SJCRH30 (cell line): ENCODE results near the gene MXD4. TPM values are rescaled to one million over a fixed set of nuclear protein-coding genes. Genes with fewer than 3 reads are reported as not detected.

ENCODE experiments used
- DNase-seq, 2 experiments: peaks; one replicate each; pipeline ENCODE4 v3.0.0-alpha.2; 2015 to 2020
- H3K27ac ChIP-seq: fragments of 250-450 bp; sonication (Bioruptor Pico); 2 replicates; pipeline ENCODE4 v1.5.1; 2020; ENCODE audit warnings: mild to moderate bottlenecking, moderate library complexity
- H3K27me3 ChIP-seq: fragments of 250-450 bp; sonication (Bioruptor Pico); 2 replicates; pipeline ENCODE4 v1.5.1; 2020; ENCODE audit warnings: mild to moderate bottlenecking, moderate library complexity
- H3K36me3 ChIP-seq: fragments of 250-450 bp; sonication (Bioruptor Pico); 2 replicates; pipeline ENCODE4 v1.5.1; 2020; ENCODE audit warnings: mild to moderate bottlenecking, moderate library complexity
- H3K4me1 ChIP-seq: fragments of 250-450 bp; sonication (Bioruptor Pico); 2 replicates; pipeline ENCODE4 v1.5.1; 2020; ENCODE audit warnings: mild to moderate bottlenecking, moderate library complexity
- H3K4me3 ChIP-seq: fragments of 250-450 bp; sonication (Bioruptor Pico); 2 replicates; pipeline ENCODE4 v1.5.1; 2020; ENCODE audit warnings: mild to moderate bottlenecking, moderate library complexity
- H3K9me3 ChIP-seq: fragments of 250-450 bp; sonication (Bioruptor Pico); replicated peaks from 2 replicates; pipeline ENCODE4 v1.5.1; 2020; ENCODE audit warnings: mild to moderate bottlenecking, moderate library complexity
- total RNA-seq: library from RNA; depleted of rRNA; stranded (reverse); fragments of >200 nt; shearing (Covaris generic); gene quantifications from 2 replicates; pipeline ENCODE4 v1.2.3, GENCODE V29; 2014; rRNA removed

MXD4 gene
- total RNA-seq, result 5.7 and 7.1 TPM in 2 replicates

GRCh38 chr4:2261853-2262144, at the start of gene MXD4:
TSS of gene MXD4 (minus strand) at chr4:2262109. CDS start at chr4:2261980, 129 bp downstream.
- Histone ChIP-seq H3K9me3 (no peaks in the 10 kb centered on the region), H3K27ac (peak within 1 kb of the TSS; percentile 20; the same call in 1 of the 2 replicates), H3K4me3 (peak within 1 kb of the TSS; percentile 68), H3K27me3 (no peaks in the 10 kb centered on the region), H3K4me1 (no peaks in the 10 kb centered on the region), H3K36me3 (no peaks in the 10 kb centered on the region)
- DNase-seq, result no peak

- no peak for DNase-seq
- Histone ChIP-seq H3K27ac (no peak overlapping the region), H3K4me1 (no peaks in the 10 kb centered on the region), H3K9me3 (no peaks in the 10 kb centered on the region), H3K36me3 (no peaks in the 10 kb centered on the region), H3K4me3 (no peak overlapping the region), H3K27me3 (no peaks in the 10 kb centered on the region)
Measured at GRCh38 chr4:2306773-2307410, 45.0 kb upstream of the MXD4 start.

GRCh38 chr4:2305766-2306501, 44.0 kb upstream of the MXD4 start:
- Histone ChIP-seq H3K4me3 (no peak overlapping the region), H3K36me3 (no peaks in the 10 kb centered on the region), H3K27me3 (no peaks in the 10 kb centered on the region), H3K27ac (no peak overlapping the region), H3K4me1 (no peaks in the 10 kb centered on the region), H3K9me3 (no peaks in the 10 kb centered on the region)
- DNase-seq, result no peak

DNA sequence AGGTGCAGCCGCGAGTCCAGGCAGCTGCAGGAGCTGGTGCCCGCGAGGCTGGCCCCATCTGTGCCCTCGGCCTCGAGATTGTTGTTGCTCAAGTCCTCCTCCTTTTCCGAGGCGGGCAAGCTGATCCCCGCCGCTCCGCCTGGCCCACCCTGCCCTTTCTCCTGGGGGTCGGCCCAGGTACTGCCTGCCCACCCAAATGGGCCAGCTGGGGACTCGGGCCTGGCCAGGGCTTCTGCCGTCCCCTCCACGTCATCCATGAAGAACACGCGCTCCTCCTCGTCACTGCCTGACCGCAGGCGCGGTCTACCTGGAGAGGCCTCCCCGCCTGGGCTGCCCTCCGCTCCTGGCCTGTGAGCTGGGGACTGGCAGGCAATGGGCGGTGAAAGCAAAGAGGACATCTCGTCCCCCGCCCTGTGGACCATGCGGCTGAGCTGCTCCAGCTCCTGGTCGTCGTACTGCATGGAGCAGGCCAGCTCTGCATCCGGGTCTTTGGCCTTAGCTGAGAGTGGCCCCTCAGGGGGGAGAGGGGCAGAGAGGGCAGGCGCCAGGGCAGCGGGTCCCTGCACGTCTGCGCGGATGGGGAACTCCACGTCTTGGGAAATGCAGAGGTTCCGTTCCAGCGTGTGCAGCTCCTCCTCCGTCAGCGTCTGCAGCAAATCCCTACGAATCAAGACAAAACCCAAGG, 43.1 kb upstream of the MXD4 start:
- Histone ChIP-seq H3K36me3 (no peaks in the 10 kb centered on the region), H3K9me3 (no peaks in the 10 kb centered on the region), H3K27ac (no peak overlapping the region), H3K4me1 (no peaks in the 10 kb centered on the region), H3K4me3 (no peak overlapping the region), H3K27me3 (no peaks in the 10 kb centered on the region)
- no peak for DNase-seq

DNA sequence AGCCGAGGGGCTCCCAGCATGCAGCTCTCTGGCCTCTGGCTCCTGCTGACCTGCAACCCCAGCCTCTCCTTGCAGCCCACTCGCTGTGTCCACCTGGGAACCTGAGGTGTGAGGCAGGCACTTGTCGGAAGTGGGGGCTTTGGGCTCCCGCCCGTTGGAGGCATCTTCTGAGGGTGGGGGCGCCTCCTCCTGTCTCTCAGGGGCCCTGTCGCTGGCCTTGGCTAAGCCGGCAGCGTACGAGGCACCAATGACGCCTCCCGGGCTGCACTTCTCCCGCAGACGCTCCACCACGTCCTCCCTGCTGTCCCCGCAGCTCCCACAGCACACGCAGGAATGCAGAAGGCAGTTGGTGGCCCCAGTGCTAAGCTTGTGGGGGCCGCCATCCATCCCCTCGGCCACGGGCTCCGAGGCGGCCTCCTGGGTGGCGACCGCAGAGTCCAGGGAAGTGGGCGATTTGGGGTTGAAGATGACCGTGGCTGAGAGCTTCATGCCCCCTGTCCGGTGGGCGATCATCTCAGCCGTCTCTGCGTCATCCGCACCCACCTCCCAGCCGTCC, 42.5 kb upstream of the MXD4 start:
- Histone ChIP-seq H3K27me3 (no peaks in the 10 kb centered on the region), H3K36me3 (no peaks in the 10 kb centered on the region), H3K9me3 (no peaks in the 10 kb centered on the region)

DNA sequence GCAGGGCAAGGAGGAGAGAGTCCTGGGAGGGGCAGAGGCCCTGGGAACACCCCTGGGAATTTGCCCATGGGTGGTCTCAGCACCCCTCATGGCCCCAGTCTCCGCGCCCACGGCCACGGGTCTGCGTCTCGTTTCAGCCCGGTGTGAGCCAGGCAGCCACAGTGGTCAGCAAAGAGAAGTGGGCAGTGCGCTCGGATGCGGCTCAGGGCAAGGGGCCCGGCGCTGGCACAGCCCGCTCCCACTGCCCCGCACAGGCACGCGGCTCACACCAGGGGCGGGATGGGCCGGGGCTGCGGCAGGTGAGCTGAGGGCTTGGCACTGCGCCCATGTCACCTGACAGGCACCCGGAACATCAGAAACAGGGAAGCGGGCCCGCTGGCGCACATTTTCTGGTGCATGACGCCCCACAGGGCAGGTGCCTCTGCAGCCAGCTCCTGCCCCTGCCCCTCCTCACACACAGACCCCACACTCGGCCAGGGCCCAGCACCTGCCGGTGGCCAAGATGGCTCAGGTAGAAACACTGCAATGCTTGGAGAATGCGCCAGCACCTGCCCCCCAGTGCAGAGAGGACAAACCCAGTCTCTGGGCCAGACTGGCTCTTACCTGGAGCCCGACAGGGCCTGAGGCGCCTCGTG, 41.9 kb upstream of the MXD4 start:
- no peak for DNase-seq
- Histone ChIP-seq H3K4me1 (no peaks in the 10 kb centered on the region), H3K36me3 (no peaks in the 10 kb centered on the region), H3K27me3 (no peaks in the 10 kb centered on the region), H3K9me3 (no peaks in the 10 kb centered on the region), H3K27ac (no peak overlapping the region), H3K4me3 (no peak overlapping the region)

More for the DNA sequence above, 42.5 kb upstream of the MXD4 start:
- Histone ChIP-seq H3K27ac (no peak overlapping the region), H3K4me1 (no peaks in the 10 kb centered on the region), H3K4me3 (no peak overlapping the region)
- no peak for DNase-seq

GRCh38 chr4:2303121-2303685, 41.3 kb upstream of the MXD4 start:
- Histone ChIP-seq H3K4me3 (no peak overlapping the region), H3K27ac (no peak overlapping the region), H3K9me3 (no peaks in the 10 kb centered on the region), H3K36me3 (no peaks in the 10 kb centered on the region), H3K27me3 (no peaks in the 10 kb centered on the region), H3K4me1 (no peaks in the 10 kb centered on the region)
- DNase-seq, result no peak

- Histone ChIP-seq H3K36me3 (no peaks in the 10 kb centered on the region), H3K27ac (no peak overlapping the region), H3K4me3 (no peak overlapping the region), H3K9me3 (no peaks in the 10 kb centered on the region), H3K27me3 (no peaks in the 10 kb centered on the region), H3K4me1 (no peaks in the 10 kb centered on the region)
- DNase-seq, result no peak
Measured at GRCh38 chr4:2302387-2303119, 40.6 kb upstream of the MXD4 start.

DNA sequence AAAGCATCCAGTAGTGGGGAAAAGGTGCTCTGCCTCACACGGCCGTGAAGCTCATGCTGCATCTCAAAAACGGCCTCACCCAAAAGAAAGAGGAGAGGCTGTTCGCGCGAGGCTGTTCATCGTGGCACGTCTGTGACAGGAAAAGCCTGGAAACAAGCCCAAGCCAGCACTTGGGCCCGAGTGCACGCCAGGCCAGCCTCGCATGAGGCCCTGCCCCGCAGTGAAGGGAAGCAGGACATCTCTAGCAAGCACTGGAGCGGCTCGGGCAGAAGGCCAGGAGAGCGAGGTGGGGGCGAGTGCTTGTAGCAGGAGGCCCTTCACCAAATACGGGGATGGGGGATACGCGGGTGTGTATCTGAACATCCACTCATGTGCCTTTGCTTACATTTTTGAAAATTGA, 39.9 kb upstream of the MXD4 start:
- no peaks in the 10 kb centered on the region for H3K9me3 ChIP-seq
- no peaks in the 10 kb centered on the region for H3K4me1 ChIP-seq
- H3K27me3 ChIP-seq, result no peaks in the 10 kb centered on the region
- no peak overlapping the region for H3K4me3 ChIP-seq
- no peak for DNase-seq
- no peak overlapping the region for H3K27ac ChIP-seq
- H3K36me3 ChIP-seq, result no peaks in the 10 kb centered on the region

GRCh38 chr4:2301225-2301642, 39.3 kb upstream of the MXD4 start:
- Histone ChIP-seq H3K4me1 (no peaks in the 10 kb centered on the region), H3K27me3 (no peaks in the 10 kb centered on the region), H3K9me3 (no peaks in the 10 kb centered on the region), H3K27ac (no peak overlapping the region), H3K4me3 (no peak overlapping the region), H3K36me3 (no peaks in the 10 kb centered on the region)
- DNase-seq, result no peak

DNA sequence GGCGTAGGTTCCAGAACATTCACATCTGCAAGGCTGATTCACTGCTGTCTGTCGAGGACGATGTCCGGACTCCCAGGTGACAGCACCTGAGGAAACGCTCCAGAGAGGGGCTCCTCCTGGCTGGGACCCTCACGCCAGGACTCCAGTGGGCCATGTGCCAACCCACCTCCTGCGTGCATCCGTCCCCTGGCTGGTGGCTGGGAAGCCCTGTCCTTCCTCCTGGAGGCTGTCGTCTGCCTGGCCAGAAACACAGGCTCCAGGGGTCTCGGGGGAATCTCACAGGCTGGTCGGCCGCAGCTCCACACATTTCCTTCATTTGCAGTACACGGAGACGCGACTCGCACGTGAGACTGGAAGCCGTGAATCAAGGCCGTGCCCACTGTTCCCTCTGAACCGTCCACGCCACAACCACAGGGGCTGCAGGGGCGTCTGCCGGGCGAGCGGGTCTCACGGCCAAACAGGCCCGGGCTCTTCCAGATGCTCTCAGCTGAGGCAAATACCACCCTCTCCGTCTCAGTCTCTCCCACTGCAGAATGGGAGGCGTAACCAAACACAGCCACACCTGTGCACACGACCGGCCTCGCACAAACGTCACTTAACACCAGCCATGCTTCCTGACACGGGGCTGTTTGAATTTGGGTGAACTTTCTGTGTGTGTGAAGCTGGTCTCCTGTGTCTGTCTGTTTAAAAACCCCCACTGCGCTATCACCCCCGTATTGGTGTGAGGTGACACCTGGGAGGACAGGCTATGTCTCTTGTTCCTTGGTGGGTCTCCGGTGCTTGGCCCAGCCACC, 38.7 kb upstream of the MXD4 start:
- no peak for DNase-seq

GRCh38 chr4:2299794-2300193, 37.9 kb upstream of the MXD4 start:
- no peak for DNase-seq
- no peaks in the 10 kb centered on the region for H3K4me1 ChIP-seq
- no peaks in the 10 kb centered on the region for H3K36me3 ChIP-seq
- no peak overlapping the region for H3K4me3 ChIP-seq
- no peaks in the 10 kb centered on the region for H3K9me3 ChIP-seq
- no peaks in the 10 kb centered on the region for H3K27me3 ChIP-seq
- H3K27ac ChIP-seq, result no peak overlapping the region

More for the DNA sequence above, 38.7 kb upstream of the MXD4 start:
- no peaks in the 10 kb centered on the region for H3K9me3 ChIP-seq
- no peak overlapping the region for H3K4me3 ChIP-seq
- H3K27ac ChIP-seq, result no peak overlapping the region
- no peaks in the 10 kb centered on the region for H3K36me3 ChIP-seq
- no peaks in the 10 kb centered on the region for H3K27me3 ChIP-seq
- H3K4me1 ChIP-seq, result no peaks in the 10 kb centered on the region

GRCh38 chr4:2298532-2298991, 36.7 kb upstream of the MXD4 start:
- Histone ChIP-seq H3K27ac (no peak overlapping the region), H3K4me1 (no peaks in the 10 kb centered on the region), H3K27me3 (no peaks in the 10 kb centered on the region), H3K36me3 (no peaks in the 10 kb centered on the region), H3K4me3 (no peak overlapping the region), H3K9me3 (no peaks in the 10 kb centered on the region)
- no peak for DNase-seq
